GM21723 (cell line): ENCODE measurements around the gene MOCS2.
A peak's percentile ranks its signal among the peaks of the same experiment; 100 is the strongest.

Source experiments
- ATAC-seq: cut with Tn5 transposase; IDR thresholded peaks from one replicate; pipeline ENCODE4 v1.9.1; 2021; ENCODE audit warnings: mild to moderate bottlenecking, moderate library complexity; ENCODE audit not compliant: unreplicated experiment

MOCS2 gene

GRCh38 chr5:53095931-53096525 lies 13.5 kb downstream of the MOCS2 start:
- peak; percentile 82 for ATAC-seq

- ATAC-seq = no peak
Observed at GRCh38 chr5:53095217-53095616, 14.3 kb downstream of the MOCS2 start.

GRCh38 chr5:53092242-53092641 lies 17.3 kb downstream of the MOCS2 start:
- no peak for ATAC-seq

DNA sequence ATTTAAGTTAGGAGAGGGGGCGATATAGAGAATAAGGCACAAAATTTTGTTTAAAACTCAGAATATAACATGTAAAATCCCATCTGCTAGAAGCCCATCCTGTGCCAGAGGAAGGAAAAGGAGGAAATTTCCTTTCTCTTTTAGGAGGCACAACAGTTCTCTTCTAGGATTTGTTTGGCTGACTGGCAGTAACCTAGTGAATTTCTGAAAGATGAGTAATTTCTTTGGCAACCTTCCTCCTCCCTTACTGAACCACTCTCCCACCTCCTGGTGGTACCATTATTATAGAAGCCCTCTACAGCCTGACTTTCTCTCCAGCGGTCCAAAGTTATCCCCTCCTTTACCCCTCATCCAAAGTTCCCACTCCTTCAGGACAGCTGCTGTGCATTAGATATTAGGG lies 18.3 kb downstream of the MOCS2 start:
- ATAC-seq = no peak

DNA sequence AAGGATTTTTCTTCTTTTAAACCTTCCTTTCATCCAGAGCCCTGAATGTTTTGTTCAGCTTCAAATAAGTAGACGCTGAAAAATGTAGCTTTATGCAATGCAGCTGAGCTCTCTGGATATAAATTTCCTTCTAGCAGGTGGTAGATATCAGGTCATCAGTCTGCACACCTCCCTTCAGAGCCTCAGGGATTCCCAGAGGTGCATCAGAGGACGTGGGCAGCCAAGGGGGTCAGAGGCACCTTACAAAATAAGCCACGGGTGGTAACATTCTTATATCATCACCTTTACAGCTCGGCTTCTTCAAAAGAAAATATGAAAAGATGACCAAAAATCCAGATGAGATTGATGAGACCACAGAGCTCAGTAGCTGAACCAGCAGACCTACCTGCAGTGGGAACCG lies 19.3 kb downstream of the MOCS2 start:
- ATAC-seq = no peak

- ATAC-seq = peak; percentile 83
Observed at GRCh38 chr5:53089481-53089991, 20.0 kb downstream of the MOCS2 start.

GRCh38 chr5:53087621-53088121 lies 21.9 kb downstream of the MOCS2 start:
- ATAC-seq = no peak

GRCh38 chr5:53087171-53087570 lies 22.4 kb downstream of the MOCS2 start:
- ATAC-seq = no peak

DNA sequence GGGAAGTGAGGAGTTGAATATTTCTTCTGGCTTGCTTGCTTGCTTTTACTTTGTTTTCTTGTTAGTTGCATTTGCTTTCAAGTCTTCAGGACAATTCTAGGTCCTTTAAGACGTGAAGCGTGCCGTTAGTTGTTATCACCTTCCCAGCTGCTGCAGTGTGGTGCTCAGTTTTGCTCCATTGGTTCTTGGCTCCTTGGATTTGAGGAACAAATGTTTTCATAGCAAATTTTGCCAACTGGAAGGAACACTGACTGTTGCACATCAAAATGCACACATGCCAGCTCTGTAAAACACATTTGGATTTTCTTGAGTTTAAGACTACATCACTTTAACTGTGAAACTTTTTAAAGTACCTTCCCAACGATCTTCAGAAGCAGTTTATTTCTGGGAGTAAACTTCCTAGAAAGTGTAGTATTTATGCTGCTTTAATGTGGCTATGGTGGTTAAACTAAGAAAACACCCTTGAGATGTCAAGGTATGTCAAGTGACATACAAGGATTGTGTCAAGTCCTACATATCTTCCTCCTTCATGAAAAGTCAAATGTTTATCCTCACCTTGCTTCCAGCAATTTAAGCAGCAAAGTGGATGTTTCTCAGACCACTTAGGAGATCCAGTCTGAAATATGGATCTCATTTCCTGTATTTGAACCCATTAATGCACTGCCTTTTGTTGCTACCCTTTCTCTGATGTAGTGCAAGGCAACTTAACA lies 24.9 kb downstream of the MOCS2 start:
- no peak for ATAC-seq

- ATAC-seq = no peak
Observed at GRCh38 chr5:53083927-53084326, 25.6 kb downstream of the MOCS2 start.

- ATAC-seq = no peak
Observed at GRCh38 chr5:53080271-53080670, 29.3 kb downstream of the MOCS2 start.

GRCh38 chr5:53076014-53076583 lies 33.5 kb downstream of the MOCS2 start:
- no peak for ATAC-seq

DNA sequence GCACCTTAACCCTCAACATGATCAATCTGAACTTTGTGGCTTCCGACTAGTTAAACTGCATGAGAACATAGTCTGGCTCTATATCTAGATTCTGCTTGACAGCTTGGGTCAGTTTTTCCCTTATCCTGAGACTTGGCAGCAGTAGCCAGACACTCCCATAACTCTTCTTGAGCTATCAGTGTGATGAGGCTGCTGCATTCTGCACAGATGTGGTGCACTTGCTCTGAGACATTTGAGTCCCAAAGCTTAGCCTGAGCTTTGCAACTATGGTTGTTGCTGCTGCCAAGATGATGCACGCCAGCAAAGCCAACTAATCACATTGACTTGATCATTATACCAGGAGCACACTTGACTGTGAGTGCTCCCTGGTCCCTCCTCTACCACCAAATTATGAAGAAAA lies 36.2 kb downstream of the MOCS2 start:
- ATAC-seq = no peak

- no peak for ATAC-seq
Observed at GRCh38 chr5:53071738-53072137, 37.8 kb downstream of the MOCS2 start.

GRCh38 chr5:53071298-53071697 lies 38.3 kb downstream of the MOCS2 start:
- no peak for ATAC-seq

DNA sequence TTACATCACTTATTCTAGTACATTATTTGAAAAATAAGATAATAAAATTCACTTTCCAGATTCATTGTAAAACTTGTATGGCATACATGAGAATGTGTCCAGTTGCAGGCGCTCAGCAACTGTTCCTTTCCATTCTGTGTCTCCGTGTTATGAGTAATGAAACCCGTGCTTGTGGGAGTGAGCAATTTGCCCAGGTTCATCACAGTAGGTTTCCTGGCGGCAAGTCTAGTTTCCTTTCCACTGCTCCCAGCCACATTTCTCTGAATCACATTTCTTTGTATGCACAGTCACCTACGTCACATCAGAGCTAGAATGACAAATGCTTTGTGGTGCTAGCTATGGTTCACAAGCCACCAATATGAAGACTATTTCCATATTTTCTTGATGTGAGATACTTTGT lies 39.9 kb downstream of the MOCS2 start:
- ATAC-seq = no peak

DNA sequence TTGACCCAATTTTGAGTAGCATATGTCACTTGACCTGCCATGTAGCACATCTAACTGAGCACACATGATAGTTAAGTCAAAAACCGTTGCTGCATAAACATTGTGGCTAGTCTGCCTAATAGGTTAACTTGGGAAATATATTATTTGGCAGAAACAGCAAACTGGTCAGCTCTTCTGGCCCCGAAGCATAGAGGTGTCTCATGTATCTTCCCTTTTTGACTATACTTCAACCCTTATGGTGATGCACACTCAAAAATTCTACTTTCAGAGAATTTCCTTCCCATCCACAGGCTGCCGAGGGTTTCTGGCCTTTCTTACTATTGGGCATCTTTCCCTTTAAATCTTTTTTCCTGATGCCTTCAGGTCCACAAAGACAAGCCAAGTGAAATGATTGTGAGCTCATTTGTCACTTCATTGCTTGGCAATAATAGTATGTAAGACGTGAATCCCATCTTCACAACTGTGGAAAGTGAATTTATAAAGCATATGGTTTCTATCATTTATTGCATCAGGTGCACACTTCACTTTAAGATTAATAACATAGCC lies 41.2 kb downstream of the MOCS2 start:
- ATAC-seq = no peak

- ATAC-seq = no peak
Observed at GRCh38 chr5:53067641-53068040, 41.9 kb downstream of the MOCS2 start.

DNA sequence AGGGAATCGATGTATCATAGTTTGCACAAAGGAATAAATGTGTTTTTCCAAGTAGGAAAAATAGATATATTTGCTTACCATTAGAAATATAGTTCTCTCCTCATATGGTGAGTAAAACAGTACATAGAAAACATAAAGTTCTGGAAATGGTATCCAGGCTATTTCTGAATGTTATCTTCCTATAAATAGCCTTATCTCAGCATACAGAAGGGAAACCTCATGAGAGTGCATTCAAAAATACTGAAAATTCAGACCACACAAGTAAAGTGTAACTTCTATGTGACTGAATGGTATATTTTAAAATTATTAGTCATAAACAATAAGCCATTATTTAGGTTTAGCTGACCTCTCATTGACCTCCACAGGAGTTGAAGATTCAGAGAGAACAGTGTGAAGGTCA lies 43.5 kb downstream of the MOCS2 start:
- no peak for ATAC-seq

- ATAC-seq = no peak
Observed at GRCh38 chr5:53063791-53064190, 45.8 kb downstream of the MOCS2 start.

DNA sequence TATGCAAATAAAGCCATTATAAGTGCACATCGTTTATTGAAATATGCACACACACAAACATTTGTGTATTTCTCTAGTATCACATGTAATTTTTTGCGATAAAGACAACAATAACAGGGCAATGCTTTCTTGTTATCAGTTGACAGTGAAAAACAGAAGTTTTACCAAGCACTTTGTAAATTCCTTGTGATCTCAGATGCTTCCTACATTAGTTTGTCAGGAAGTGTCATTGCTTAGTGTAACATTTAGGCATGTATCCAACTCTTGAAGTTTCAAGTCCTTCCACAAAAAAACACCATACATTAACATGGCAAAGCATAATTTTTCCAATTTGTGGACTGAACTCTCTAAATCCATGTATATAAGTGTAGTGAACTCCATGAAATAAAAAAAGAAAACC lies 46.4 kb downstream of the MOCS2 start:
- ATAC-seq = no peak

- ATAC-seq = no peak
Observed at GRCh38 chr5:53059281-53059680, 50.3 kb downstream of the MOCS2 start.
